ENCODE data around the gene AFF3.

DNA sequence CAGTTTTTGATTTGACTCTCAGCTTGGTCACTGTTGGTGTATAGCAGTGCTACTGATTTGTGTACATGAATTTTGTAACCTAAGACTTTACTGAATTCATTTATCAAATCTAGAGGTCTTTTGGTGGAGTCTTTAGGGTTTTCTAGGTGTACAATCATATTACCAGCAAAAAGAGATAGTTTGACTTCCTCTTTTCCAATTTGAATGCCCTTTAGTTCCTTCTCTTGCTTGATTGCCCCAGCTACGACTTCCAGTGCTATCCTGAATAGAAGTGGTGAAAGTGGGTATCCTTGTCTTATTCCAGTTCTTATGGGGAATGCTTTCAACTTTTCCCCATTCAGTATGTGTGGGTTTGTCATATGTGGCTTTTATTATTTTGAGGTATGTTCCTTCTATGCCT, 339.7 kb downstream of the AFF3 start:
- TF ChIP-seq EP300 (IDR thresholded peaks at IDR 0.05; ENCODE audit: borderline replicate concordance) (no peak), TAF1 (IDR thresholded peaks at IDR 0.05; ENCODE audit: low read depth) (no peak), TEAD4 (IDR thresholded peaks at IDR 0.05) (no peak), FOXM1 (IDR thresholded peaks at IDR 0.05; ENCODE audit: borderline replicate concordance, low read depth) (no peak), NFIC (IDR thresholded peaks at IDR 0.05) (no peak), TCF12 (IDR thresholded peaks at IDR 0.05; ENCODE audit: low read depth) (no peak)

Measured in Ishikawa (cell line).